Uterus (tissue), 2 donors: ENCODE results near the gene COL5A1.

Source experiments
- POLR2A ChIP-seq, 2 donors: fragments of 450-650 bp; IDR thresholded peaks; one replicate each; pipeline ENCODE4 v1.6.1; 2016; ENCODE audit warnings: antibody characterized with exemption in 2 of 2, mild to moderate bottlenecking in 1 of 2, moderate library complexity in 1 of 2
- TF ChIP-seq, protein P1 (sequence below), 4 experiments: fragments of 200-600 bp in 2 of 4; fragments of 450-650 bp in 2 of 4; sonication (generic) in 2 of 4; IDR thresholded peaks; one replicate each; pipeline ENCODE4 v1.5.1; 2016 to 2019; ENCODE audit warnings: antibody characterized with exemption in 4 of 4, mild to moderate bottlenecking in 2 of 4, moderate library complexity in 1 of 4

DNA sequence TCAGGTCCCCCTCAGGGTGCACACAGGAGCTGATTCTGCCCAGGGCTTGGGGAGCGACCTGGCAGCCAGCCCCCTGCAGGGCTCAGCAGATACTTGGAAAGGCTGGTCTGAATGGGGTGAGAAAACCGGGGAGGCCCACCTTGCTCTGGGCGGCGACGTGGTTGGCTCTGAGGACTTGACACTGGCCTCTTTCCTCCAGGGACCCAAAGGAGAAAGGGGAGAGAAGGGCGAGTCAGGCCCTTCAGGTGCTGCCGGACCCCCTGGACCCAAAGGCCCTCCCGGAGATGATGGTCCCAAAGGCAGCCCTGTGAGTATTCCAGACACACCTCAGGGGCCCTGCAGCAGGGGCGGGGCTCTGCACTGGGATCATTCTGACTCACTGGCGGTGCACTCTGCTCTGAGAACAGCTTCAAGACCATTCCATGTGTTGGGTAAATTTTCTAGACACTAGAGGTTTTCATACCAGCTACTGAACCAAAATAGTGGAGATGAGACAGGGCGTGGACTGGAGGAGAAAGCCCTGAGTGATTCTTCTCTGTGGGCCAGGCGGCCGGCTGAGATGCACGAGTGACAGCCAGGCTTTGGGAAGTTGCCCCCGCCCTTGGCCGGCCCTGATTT, 173.1 kb downstream of the COL5A1 start:
- TF ChIP-seq, protein P1, sequence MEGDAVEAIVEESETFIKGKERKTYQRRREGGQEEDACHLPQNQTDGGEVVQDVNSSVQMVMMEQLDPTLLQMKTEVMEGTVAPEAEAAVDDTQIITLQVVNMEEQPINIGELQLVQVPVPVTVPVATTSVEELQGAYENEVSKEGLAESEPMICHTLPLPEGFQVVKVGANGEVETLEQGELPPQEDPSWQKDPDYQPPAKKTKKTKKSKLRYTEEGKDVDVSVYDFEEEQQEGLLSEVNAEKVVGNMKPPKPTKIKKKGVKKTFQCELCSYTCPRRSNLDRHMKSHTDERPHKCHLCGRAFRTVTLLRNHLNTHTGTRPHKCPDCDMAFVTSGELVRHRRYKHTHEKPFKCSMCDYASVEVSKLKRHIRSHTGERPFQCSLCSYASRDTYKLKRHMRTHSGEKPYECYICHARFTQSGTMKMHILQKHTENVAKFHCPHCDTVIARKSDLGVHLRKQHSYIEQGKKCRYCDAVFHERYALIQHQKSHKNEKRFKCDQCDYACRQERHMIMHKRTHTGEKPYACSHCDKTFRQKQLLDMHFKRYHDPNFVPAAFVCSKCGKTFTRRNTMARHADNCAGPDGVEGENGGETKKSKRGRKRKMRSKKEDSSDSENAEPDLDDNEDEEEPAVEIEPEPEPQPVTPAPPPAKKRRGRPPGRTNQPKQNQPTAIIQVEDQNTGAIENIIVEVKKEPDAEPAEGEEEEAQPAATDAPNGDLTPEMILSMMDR (IDR thresholded peaks at IDR 0.05): no peak
- no peak for TF ChIP-seq POLR2A (IDR thresholded peaks at IDR 0.05)
